Activated CD8-positive, alpha-beta memory T cell treated with anti-CD3 and anti-CD28 coated beads for 48 hours (primary cell): ENCODE results near the gene PCDHB8.
"Not testable (repeated sequence)": the region's sequence is repeated elsewhere in the genome, so short reads cannot be mapped to it uniquely, and the experiment has no call there.

Source experiments
- DNase-seq, 3 experiments: peaks; one replicate each; pipeline ENCODE4 v3.0.0-alpha.2; 2020; ENCODE audit warnings: low read depth in 2 of 3, low spot score in 2 of 3

PCDHB8 gene

GRCh38 chr5:141184117-141184855, 6.7 kb downstream of the PCDHB8 start:
- not testable (repeated sequence) for DNase-seq

DNA sequence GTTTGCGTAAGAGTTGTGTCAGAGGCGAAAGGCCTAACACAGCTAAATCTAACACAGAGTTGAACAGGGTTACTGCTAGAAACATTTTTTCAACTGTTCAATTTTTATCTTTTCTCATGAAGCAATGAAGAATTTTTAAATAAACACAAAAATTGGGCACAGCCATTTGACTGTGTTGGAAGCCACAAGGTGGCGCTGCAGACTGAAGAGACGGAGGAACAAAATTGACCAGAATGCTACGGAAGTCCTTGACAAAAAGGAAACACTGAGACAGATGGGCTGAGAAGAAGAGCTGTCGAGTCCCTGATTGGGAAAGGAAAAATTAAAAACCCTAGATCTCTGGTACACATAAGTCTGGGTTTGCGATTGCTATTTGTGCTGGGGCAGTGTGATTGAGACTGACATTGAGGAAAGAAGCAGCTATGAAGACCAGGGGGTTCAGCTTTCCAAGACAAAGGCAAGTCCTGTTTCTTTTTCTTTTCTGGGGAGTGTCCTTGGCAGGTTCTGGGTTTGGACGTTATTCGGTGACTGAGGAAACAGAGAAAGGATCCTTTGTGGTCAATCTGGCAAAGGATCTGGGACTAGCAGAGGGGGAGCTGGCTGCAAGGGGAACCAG, 9.4 kb downstream of the PCDHB8 start, which contains the start of gene PCDHB9:
Gene PCDHB9, plus strand, starts transcription at position 265 of the 616 bp plus-strand sequence. Its CDS starts 158 bp downstream, at position 423.
- no peak for DNase-seq

DNA sequence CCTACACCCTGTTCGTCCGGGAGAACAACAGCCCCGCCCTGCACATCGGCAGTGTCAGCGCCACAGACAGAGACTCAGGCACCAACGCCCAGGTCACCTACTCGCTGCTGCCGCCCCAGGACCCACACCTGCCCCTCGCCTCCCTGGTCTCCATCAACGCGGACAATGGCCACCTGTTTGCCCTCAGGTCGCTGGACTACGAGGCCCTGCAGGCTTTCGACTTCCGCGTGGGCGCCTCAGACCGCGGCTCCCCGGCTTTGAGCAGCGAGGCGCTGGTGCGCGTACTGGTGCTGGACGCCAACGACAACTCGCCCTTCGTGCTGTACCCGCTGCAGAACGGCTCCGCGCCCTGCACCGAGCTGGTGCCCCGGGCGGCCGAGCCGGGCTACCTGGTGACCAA, 11.1 kb downstream of the PCDHB8 start:
- not testable (repeated sequence) for DNase-seq

GRCh38 chr5:141189131-141189530, 11.5 kb downstream of the PCDHB8 start:
- not testable (repeated sequence) for DNase-seq

- DNase-seq, result no peak
Observed at GRCh38 chr5:141192110-141192725, 14.6 kb downstream of the PCDHB8 start, which contains the start of gene PCDHB10. PCDHB10 (plus strand) TSS chr5:141192353; CDS start chr5:141192553, 200 bp downstream.

DNA sequence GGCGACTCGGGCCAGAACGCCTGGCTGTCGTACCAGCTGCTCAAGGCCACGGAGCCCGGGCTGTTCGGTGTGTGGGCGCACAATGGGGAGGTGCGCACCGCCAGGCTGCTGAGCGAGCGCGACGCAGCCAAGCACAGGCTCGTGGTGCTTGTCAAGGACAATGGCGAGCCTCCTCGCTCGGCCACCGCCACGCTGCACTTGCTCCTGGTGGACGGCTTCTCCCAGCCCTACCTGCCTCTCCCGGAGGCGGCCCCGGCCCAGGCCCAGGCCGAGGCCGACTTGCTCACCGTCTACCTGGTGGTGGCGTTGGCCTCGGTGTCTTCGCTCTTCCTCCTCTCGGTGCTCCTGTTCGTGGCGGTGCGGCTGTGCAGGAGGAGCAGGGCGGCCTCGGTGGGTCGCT, 16.7 kb downstream of the PCDHB8 start:
- not testable (repeated sequence) for DNase-seq

DNA sequence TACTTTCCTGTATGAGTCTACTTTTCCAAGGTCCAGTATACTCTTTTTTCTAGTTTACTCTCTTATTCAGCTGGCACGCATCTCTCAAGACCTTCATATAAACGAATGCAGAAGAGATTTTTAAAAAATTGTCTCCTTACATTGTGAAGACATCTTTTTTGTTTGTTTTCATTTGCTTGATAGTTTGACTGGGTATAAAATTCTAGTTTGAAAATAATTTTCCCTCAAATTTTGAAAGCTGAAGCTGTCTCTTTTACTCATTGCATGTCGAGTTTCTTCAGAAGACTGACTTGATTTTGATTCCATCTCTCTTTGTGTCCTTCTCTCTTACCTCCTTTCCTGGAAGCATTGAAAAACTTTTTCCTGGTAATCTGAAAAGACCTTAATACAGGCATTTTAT, 18.8 kb downstream of the PCDHB8 start:
- no peak for DNase-seq

GRCh38 chr5:141199359-141200235, 22.0 kb downstream of the PCDHB8 start, which contains the start of gene PCDHB11:
PCDHB11 (plus strand) TSS chr5:141199627; CDS start chr5:141199775, 148 bp downstream.
- no peak for DNase-seq

DNA sequence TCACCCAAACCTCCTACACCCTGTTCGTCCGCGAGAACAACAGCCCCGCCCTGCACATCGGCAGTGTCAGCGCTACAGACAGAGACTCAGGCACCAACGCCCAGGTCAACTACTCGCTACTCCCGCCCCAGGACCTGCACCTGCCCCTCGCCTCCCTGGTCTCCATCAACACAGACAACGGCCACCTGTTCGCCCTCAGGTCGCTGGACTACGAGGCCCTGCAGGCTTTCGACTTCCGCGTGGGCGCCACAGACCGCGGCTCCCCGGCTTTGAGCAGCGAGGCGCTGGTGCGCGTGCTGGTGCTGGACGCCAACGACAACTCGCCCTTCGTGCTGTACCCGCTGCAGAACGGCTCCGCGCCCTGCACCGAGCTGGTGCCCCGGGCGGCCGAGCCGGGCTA, 23.5 kb downstream of the PCDHB8 start:
- DNase-seq, result not testable (repeated sequence)

DNA sequence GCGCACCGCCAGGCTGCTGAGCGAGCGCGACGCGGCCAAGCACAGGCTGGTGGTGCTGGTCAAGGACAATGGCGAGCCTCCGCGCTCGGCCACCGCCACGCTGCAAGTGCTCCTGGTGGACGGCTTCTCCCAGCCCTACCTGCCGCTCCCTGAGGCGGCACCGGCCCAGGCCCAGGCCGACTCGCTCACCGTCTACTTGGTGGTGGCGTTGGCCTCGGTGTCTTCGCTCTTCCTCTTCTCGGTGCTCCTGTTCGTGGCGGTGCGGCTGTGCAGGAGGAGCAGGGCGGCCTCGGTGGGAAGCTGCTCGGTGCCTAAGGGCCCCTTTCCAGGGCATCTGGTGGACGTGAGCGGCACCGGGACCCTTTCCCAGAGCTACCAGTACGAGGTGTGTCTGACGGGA, 24.1 kb downstream of the PCDHB8 start:
- DNase-seq, result not testable (repeated sequence)

- DNase-seq, result no peak
Observed at GRCh38 chr5:141208478-141208877, 30.9 kb downstream of the PCDHB8 start, which contains the start of gene PCDHB12. PCDHB12 (plus strand) TSS chr5:141208719; CDS start chr5:141208908, 189 bp downstream.

- DNase-seq, result not testable (repeated sequence)
Observed at GRCh38 chr5:141210281-141210680, 32.7 kb downstream of the PCDHB8 start.

DNA sequence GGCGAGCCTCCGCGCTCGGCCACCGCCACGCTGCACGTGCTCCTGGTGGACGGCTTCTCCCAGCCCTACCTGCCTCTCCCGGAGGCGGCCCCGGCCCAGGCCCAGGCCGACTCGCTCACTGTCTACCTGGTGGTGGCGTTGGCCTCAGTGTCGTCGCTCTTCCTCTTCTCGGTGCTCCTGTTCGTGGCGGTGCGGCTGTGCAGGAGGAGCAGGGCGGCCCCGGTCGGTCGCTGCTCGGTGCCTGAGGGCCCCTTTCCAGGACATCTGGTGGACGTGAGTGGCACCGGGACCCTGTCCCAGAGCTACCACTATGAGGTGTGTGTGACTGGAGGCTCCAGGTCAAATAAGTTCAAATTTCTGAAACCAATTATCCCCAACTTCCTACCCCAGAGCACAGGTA, 33.3 kb downstream of the PCDHB8 start:
- DNase-seq, result not testable (repeated sequence)

GRCh38 chr5:141213656-141214339, 36.2 kb downstream of the PCDHB8 start, which contains the start of gene PCDHB13:
PCDHB13 (plus strand) TSS chr5:141213919; CDS start chr5:141214124, 205 bp downstream.
- DNase-seq, result not testable (repeated sequence)

DNA sequence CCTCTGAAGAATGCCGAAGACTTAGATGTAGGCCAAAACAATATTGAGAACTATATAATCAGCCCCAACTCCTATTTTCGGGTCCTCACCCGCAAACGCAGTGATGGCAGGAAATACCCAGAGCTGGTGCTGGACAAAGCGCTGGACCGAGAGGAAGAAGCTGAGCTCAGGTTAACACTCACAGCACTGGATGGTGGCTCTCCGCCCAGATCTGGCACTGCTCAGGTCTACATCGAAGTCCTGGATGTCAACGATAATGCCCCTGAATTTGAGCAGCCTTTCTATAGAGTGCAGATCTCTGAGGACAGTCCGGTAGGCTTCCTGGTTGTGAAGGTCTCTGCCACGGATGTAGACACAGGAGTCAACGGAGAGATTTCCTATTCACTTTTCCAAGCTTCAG, 37.0 kb downstream of the PCDHB8 start:
- DNase-seq, result not testable (repeated sequence)

DNA sequence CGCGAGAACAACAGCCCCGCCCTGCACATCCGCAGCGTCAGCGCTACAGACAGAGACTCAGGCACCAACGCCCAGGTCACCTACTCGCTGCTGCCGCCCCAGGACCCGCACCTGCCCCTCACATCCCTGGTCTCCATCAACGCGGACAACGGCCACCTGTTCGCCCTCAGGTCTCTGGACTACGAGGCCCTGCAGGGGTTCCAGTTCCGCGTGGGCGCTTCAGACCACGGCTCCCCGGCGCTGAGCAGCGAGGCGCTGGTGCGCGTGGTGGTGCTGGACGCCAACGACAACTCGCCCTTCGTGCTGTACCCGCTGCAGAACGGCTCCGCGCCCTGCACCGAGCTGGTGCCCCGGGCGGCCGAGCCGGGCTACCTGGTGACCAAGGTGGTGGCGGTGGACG, 37.9 kb downstream of the PCDHB8 start:
- not testable (repeated sequence) for DNase-seq

DNA sequence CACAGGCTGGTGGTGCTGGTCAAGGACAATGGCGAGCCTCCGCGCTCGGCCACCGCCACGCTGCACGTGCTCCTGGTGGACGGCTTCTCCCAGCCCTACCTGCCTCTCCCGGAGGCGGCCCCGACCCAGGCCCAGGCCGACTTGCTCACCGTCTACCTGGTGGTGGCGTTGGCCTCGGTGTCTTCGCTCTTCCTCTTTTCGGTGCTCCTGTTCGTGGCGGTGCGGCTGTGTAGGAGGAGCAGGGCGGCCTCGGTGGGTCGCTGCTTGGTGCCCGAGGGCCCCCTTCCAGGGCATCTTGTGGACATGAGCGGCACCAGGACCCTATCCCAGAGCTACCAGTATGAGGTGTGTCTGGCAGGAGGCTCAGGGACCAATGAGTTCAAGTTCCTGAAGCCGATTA, 38.4 kb downstream of the PCDHB8 start:
- DNase-seq, result not testable (repeated sequence)

GRCh38 chr5:141223112-141223783, 45.7 kb downstream of the PCDHB8 start, which contains the start of gene PCDHB14:
PCDHB14 (plus strand) TSS chr5:141223343; CDS start chr5:141223506, 163 bp downstream.
- no peak for DNase-seq

DNA sequence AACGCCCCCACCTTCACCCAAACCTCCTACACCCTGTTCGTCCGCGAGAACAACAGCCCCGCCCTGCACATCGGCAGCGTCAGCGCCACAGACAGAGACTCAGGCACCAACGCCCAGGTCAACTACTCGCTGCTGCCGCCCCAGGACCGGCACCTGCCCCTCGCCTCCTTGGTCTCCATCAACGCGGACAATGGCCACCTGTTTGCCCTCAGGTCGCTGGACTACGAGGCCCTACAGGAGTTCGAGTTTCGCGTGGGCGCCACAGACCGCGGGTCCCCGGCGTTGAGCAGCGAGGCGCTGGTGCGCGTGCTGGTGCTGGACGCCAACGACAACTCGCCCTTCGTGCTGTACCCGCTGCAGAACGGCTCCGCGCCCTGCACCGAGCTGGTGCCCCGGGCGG, 47.3 kb downstream of the PCDHB8 start:
- not testable (repeated sequence) for DNase-seq
